Motor neuron (in vitro differentiated cells): ENCODE data around the gene TPRA1. TPM values are rescaled to one million over a fixed set of nuclear protein-coding genes. Genes with fewer than 3 reads are reported as not detected.
"Not testable (repeated sequence)": the region's sequence is repeated elsewhere in the genome, so short reads cannot be mapped to it uniquely, and the experiment has no call there.

Experiments used
- ATAC-seq, 8 experiments: fragments of 200-7000 bp; cut with Tn5 transposase; replicated peaks in 6 of 8; 2 replicates each; pipeline ENCODE4 v1.8.0; 2021; ENCODE audit warnings: mild to moderate bottlenecking in 8 of 8, moderate library complexity in 8 of 8
- H3K27ac ChIP-seq, 2 donors: fragments of 250-450 bp; sonication (Bioruptor Pico); 2 replicates each; pipeline ENCODE4 v1.9.0; 2021; ENCODE audit warnings: antibody characterized with exemption in 2 of 2, mild to moderate bottlenecking in 2 of 2, moderate library complexity in 1 of 2
- H3K4me1 ChIP-seq, 2 donors: fragments of 250-450 bp; sonication (Bioruptor Pico); replicated peaks in 1 of 2; 2 replicates each; pipeline ENCODE4 v1.6.1; 2021; ENCODE audit warnings: antibody characterized with exemption in 2 of 2, mild to moderate bottlenecking in 2 of 2, moderate library complexity in 1 of 2
- H3K4me3 ChIP-seq, 5 donors: fragments of 250-450 bp; sonication (Bioruptor Pico); 2 replicates each; pipeline ENCODE4 v1.9.0; 2021; ENCODE audit warnings: antibody characterized with exemption in 5 of 5, mild to moderate bottlenecking in 5 of 5, moderate library complexity in 4 of 5
- WGBS, 10 experiments: fragments of 450-650 bp; shearing (Covaris generic); methylation state at CpG; one replicate each; pipeline ENCODE4 v1.0.0; 2022; 5-methylcytosine and 5-hydroxymethylcytosine counted together
- in situ Hi-C, 9 experiments: fragments of 400-800 bp; cut with MboI; loops; one replicate each; pipeline ENCODE4 v1.15.0; 2021; ENCODE audit warnings: low sequenced_read_pairs in 9 of 9, low pct_unique_long_range_greater_than_20kb in 2 of 9; ENCODE audit not compliant: unreplicated experiment in 9 of 9
- total RNA-seq, 8 experiments: library from RNA; unstranded; fragments of 300-600 nt; gene quantifications; 2 replicates each; pipeline versions ENCODE4 v1.2.3 to v1.2.4, GENCODE V29; 2022

Gene TPRA1
- total RNA-seq, 8 experiments from 2014 or later: 16.2 to 59.1 (median 25.3) TPM

DNA sequence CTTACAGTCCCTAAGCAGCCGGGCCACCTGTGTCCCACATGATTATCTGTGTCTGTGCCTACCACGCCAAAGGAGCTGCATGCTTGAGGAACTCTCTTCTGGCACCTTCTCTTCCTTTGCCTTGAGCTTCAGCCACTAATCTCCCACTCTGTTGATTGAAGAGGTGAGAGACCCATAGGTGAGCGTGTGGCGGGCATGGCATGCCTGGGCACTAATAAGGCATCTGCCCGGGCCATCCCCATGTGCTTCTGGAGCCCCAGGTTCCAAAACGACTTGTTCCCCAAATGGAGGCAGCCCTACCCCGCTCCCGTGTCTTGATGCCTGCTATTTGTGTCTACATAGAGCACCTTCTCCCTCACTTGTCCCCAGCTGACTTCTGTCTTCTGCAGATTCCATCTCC, 20.7 kb upstream of the TPRA1 start:
- WGBS, 10 experiments: 83 to 100% (median 96%) methylated on average over 1 to 4 of the region's 8 CpGs; no CpG with 5 or more reads in 5 of the 10 experiments
- no peak for ATAC-seq
- Histone ChIP-seq H3K27ac (no peak overlapping the region), H3K4me3 (no peak overlapping the region), H3K4me1 (no peaks in the 10 kb centered on the region)
- in situ Hi-C loops: no loop called here

- ATAC-seq: no peak
- no peak overlapping the region for H3K27ac ChIP-seq
- no peak overlapping the region for H3K4me3 ChIP-seq
- in situ Hi-C loops: no loop called here
- no peaks in the 10 kb centered on the region for H3K4me1 ChIP-seq
- WGBS, 10 experiments: 69 to 100% (median 100%) methylated on average over 1 to 2 of the region's 5 CpGs; no CpG with 5 or more reads in 6 of the 10 experiments
These were observed 19.6 kb upstream of the TPRA1 start for GRCh38 chr3:127610105-127610504.

DNA sequence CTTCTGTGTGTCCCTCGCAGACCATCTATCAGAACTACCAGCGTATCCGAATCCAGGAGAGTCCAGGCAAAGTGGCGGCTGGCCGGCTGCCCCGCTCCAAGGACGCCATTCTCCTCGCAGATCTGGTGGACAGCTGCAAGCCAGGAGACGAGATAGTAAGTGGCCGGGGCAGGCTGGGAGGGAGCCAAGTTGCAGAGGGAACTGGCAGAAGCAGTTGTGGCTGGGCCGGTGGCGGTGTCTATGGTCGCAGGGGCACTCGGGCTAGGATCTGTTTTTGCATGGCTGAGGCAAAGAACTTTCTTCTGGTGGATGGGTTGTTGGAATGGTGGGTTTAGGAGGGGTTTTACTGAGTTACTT, 17.8 kb upstream of the TPRA1 start:
- in situ Hi-C loops: no loop called here
- no peak for ATAC-seq
- no peak overlapping the region for H3K27ac ChIP-seq
- no peaks in the 10 kb centered on the region for H3K4me1 ChIP-seq
- 93 to 100% (median 98%) methylated on average over 2 to 13 of the region's 14 CpGs; no CpG with 5 or more reads in 4 of the 10 experiments for WGBS, 10 experiments
- no peak overlapping the region for H3K4me3 ChIP-seq

DNA sequence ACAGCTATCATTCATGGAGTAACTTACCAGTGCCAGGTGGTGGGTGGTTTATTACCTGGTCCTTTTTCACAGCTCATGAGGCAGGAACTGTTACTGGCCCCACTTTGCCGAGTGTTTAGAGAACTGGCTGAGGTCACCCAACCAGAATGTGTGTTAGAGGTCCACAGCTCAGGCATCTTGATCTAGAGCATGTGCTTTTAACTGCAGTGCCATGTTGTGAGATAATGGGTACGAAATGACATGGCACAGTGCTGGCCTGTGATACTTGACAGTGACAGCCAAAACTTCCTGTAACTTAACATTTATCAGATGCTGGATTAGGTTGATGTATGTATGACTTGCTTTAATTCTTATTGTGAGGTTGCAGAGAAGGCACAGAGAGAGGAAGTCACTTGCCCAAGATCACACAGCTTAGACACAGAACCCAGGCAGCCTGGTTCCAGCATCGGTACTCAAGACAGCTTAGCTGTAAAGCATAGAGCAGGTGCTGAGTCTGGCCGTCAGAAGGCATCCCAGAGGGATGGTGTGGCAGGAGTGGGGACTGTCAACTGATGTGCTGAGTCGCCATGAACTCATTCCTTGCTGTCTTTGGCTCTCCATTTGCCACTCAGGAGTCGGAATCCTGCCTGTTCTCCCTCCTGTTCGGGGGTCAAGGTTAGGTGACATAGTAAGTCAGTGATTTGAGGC, 17.3 kb upstream of the TPRA1 start:
- in situ Hi-C loops: no loop called here
- H3K4me3 ChIP-seq: no peak overlapping the region
- no peak for ATAC-seq

GRCh38 chr3:127606981-127607595, 16.6 kb upstream of the TPRA1 start:
- H3K27ac ChIP-seq: no peak overlapping the region
- 80 to 100% (median 96%) methylated on average over 2 to 10 of the region's 17 CpGs; no CpG with 5 or more reads in 3 of the 10 experiments for WGBS, 10 experiments
- ATAC-seq: no peak
- H3K4me3 ChIP-seq: no peak overlapping the region
- no peaks in the 10 kb centered on the region for H3K4me1 ChIP-seq
- in situ Hi-C loops: no loop called here

More for the DNA sequence above, 17.3 kb upstream of the TPRA1 start:
- 71 to 100% (median 98%) methylated on average over 1 to 3 of the region's 7 CpGs; no CpG with 5 or more reads in 4 of the 10 experiments for WGBS, 10 experiments
- Histone ChIP-seq H3K4me1 (no peaks in the 10 kb centered on the region), H3K27ac (no peak overlapping the region)

- no peak overlapping the region for H3K27ac ChIP-seq
- H3K4me3 ChIP-seq: no peak overlapping the region
- in situ Hi-C loops: no loop called here
- ATAC-seq: no peak
- 77 to 100% (median 93%) methylated on average over 1 to 6 of the region's 24 CpGs; no CpG with 5 or more reads in 5 of the 10 experiments for WGBS, 10 experiments
- H3K4me1 ChIP-seq: no peaks in the 10 kb centered on the region
These were observed 15.7 kb upstream of the TPRA1 start for GRCh38 chr3:127606086-127606805.

DNA sequence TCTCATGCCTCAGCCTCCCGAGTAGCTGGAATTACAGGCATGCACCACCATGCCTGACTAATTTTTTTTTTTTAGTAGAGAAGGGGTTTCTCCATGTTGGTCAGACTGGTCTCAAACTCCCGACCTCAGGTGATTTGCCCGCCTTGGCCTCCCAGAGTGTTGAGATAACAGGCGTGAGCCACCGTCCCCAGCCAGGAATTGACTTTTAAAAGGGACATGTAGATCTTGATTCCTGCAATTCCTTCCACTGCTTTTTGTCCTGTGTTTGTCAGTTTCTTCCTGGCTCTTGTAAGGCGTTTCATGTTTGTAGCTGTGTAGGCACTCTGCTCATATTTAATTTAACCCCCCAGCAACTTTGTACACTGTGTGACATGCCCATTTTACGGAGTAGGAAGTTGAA, 15.0 kb upstream of the TPRA1 start:
- in situ Hi-C loops, ATAC-seq, H3K4me1 ChIP-seq, H3K4me3 ChIP-seq, H3K27ac ChIP-seq: not testable (repeated sequence)
- WGBS, 10 experiments: 73 to 100% (median 95%) methylated on average over 1 to 7 of the region's 7 CpGs; no CpG with 5 or more reads in 2 of the 10 experiments

GRCh38 chr3:127604546-127605165, 14.1 kb upstream of the TPRA1 start:
- in situ Hi-C loops: no loop called here
- 80 to 100% (median 98%) methylated on average over 1 to 17 of the region's 41 CpGs; no CpG with 5 or more reads in 2 of the 10 experiments for WGBS, 10 experiments
- no peak for ATAC-seq
- no peak overlapping the region for H3K27ac ChIP-seq
- H3K4me3 ChIP-seq: no peak overlapping the region
- H3K4me1 ChIP-seq: peaks cover 0 to 2% of the 10 kb centered on the region in 2 donors

GRCh38 chr3:127604035-127604434, 13.5 kb upstream of the TPRA1 start:
- Histone ChIP-seq H3K27ac (no peak overlapping the region), H3K4me1 (peaks cover 3 to 8% of the 10 kb centered on the region in 2 donors), H3K4me3 (no peak overlapping the region)
- in situ Hi-C loops: no loop called here
- 10 to 93% (median 79%) methylated on average over 2 to 7 of the region's 7 CpGs; no CpG with 5 or more reads in 1 of the 10 experiments for WGBS, 10 experiments
- ATAC-seq: peak in 1 of 8 experiments; percentile 36

GRCh38 chr3:127600749-127601456, 10.4 kb upstream of the TPRA1 start:
- WGBS, 10 experiments: 56 to 100% (median 80%) methylated on average over 2 to 6 of the region's 6 CpGs

DNA sequence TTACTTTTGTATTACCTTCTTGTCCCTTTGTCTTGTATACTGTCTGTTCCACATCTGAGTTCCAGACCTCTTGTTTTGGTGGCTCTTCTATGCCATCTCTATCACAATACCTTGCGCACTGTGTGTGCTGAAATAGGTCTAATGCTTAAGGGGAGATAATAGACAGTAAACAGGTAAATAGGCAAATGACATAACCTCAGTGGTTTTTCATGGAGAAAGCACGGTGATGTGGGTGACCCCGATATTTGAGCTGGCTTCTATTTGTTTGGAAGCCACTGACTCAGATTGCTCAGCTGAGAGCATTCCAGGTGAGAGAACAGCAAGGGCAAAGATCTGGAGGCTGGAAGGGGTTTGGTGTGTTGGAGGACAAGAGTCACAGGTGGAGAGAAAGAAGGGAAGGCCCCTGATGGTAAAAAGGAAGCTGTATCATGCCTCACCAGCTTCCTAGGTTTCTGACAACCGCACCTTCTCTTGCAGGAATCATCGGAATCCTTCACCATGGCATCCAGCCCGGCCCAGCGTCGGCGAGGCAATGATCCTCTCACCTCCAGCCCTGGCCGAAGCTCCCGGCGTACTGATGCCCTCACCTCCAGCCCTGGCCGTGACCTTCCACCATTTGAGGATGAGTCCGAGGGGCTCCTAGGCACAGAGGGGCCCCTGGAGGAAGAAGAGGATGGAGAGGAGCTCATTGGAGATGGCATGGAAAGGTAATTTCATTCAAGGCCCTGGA, 8.5 kb upstream of the TPRA1 start:
- ATAC-seq: no peak
- no peak overlapping the region for H3K27ac ChIP-seq
- H3K4me1 ChIP-seq: peaks cover 7 to 12% of the 10 kb centered on the region in 2 donors
- in situ Hi-C loops: loop anchor here in 1 of 9 experiments (25.0 kb wide), 1 partner anchor 363 kb away; no protein-coding TSS in a partner anchor
- 26 to 90% (median 43%) methylated on average over 1 to 9 of the region's 14 CpGs; no CpG with 5 or more reads in 1 of the 10 experiments for WGBS, 10 experiments
- peak overlapping the region; percentile 40 to 72 (median 46) for H3K4me3 ChIP-seq

More at GRCh38 chr3:127600749-127601456, 10.4 kb upstream of the TPRA1 start:
- in situ Hi-C loops: no loop called here
- Histone ChIP-seq H3K27ac (no peak overlapping the region), H3K4me3 (no peak overlapping the region), H3K4me1 (peaks cover 7 to 12% of the 10 kb centered on the region in 2 donors)
- no peak for ATAC-seq
